ENCODE measurements around the gene ADA. TPM values are rescaled to one million over a fixed set of nuclear protein-coding genes. Genes with fewer than 3 reads are reported as not detected.

The ADA gene
- total RNA-seq, 1 donor from 2014 or later = 5.8 TPM

DNA sequence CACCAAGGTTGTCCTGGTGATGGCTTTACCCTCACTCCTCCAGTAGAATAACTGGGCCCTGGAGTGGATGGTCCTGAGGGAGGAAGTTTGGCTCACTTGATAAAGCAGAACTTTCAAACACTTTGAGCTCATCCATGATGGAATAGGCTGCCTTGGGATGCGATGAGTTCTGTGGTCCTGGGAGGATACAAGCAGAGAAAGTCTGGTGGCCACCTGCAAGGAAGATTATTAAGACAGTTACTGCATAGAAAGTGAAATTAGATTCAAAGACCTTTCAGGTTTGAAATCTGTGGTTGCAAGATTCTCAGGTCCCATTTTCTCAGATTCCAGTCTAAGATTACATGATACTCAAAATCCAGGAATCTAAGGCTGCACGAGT, 43.8 kb upstream of the ADA start:
- H3K4me1 ChIP-seq = peaks cover 22% of the 10 kb centered on the region
- peak overlapping the region; percentile 82 for H3K27ac ChIP-seq
- no peaks in the 10 kb centered on the region for H3K27me3 ChIP-seq
- H3K9me3 ChIP-seq = no peaks in the 10 kb centered on the region
- intact Hi-C loops (cut with DNase I) = no loop called here
- H3K4me3 ChIP-seq = no peak overlapping the region
- ATAC-seq (no peak), DNase-seq (no peak)
- TF ChIP-seq, protein P1, sequence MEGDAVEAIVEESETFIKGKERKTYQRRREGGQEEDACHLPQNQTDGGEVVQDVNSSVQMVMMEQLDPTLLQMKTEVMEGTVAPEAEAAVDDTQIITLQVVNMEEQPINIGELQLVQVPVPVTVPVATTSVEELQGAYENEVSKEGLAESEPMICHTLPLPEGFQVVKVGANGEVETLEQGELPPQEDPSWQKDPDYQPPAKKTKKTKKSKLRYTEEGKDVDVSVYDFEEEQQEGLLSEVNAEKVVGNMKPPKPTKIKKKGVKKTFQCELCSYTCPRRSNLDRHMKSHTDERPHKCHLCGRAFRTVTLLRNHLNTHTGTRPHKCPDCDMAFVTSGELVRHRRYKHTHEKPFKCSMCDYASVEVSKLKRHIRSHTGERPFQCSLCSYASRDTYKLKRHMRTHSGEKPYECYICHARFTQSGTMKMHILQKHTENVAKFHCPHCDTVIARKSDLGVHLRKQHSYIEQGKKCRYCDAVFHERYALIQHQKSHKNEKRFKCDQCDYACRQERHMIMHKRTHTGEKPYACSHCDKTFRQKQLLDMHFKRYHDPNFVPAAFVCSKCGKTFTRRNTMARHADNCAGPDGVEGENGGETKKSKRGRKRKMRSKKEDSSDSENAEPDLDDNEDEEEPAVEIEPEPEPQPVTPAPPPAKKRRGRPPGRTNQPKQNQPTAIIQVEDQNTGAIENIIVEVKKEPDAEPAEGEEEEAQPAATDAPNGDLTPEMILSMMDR (IDR thresholded peaks at IDR 0.05) = no peak
- no peaks in the 10 kb centered on the region for H3K36me3 ChIP-seq

DNA sequence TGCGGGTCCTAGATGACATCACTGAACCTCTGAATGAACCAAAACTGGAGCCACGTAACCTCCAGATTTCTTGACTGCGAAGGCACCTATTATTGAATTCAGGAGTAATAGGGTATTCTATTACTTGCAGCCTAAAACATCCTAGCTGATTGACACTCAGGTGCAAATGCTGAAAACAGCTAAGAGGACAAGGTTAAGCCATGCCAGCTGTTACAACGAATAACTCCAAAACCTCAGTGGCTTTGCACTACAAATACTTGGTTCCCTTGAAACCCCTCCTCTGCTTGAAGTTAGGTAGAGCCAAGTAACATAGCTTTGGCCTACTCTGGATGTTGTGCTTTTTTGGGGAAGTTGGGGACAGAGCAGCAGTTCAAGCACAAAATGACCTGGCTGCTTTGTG, 42.7 kb upstream of the ADA start:
- H3K27me3 ChIP-seq = no peaks in the 10 kb centered on the region
- TF ChIP-seq, protein P1 (IDR thresholded peaks at IDR 0.05) = no peak
- peaks cover 22% of the 10 kb centered on the region for H3K4me1 ChIP-seq
- no peak overlapping the region for H3K4me3 ChIP-seq
- H3K36me3 ChIP-seq = no peaks in the 10 kb centered on the region
- ATAC-seq (no peak), DNase-seq (no peak)
- peak overlapping the region; percentile 82 for H3K27ac ChIP-seq
- intact Hi-C loops (cut with DNase I) = no loop called here
- H3K9me3 ChIP-seq = no peaks in the 10 kb centered on the region

DNA sequence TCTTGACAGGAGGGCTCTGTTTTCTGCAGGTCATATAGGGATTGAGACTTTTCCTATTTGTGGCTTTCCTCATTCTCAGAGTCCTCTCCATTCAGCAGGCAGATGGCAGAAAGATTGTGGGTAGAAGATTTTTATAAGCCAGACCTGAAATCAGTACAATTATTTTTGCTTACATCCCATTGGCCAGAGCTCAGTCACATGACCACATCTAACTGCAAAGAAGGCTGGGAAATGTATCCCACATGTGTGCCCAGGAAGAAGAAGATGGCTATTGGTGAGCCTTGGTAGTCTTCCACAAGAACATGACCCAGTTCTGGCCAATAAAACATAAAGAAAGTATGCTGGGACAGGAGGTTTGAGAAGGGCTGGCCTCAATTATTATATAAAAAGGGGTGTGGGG, 42.1 kb upstream of the ADA start:
- TF ChIP-seq, protein P1 (IDR thresholded peaks at IDR 0.05) = no peak
- no peak for DNase-seq
- Histone ChIP-seq H3K4me1 (peaks cover 22% of the 10 kb centered on the region), H3K9me3 (no peaks in the 10 kb centered on the region), H3K27me3 (no peaks in the 10 kb centered on the region), H3K27ac (peak overlapping the region; percentile 82), H3K4me3 (no peak overlapping the region), H3K36me3 (no peaks in the 10 kb centered on the region)
- intact Hi-C loops (cut with DNase I) = no loop called here
- no peak for ATAC-seq

DNA sequence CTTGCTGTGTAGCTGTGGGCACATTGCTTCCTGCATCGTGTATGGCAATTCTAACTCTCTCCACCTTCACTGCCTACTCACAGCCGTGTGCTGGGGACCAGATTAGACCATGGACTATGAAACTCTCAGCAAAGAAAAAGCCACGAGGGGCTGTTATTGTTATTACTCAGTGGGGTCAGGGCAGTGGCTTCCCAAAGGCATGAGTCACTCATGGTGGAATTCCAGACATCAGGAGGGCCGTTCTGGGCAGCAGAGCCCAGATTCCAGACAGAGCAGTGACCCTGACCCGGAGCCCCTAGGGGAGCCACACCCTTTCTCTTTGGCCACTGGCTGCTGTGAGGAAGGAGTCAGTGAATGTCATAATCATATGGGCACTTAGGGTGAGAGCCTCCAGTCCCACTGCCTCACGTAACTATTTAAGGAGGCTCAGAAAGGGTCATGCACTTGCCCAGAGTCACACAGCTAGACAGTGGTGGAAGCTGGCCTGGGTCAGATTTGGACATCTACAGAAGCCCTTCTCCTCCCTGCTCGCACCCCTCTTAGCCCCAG, 41.5 kb upstream of the ADA start:
- TF ChIP-seq, protein P1 (IDR thresholded peaks at IDR 0.05) = no peak
- Histone ChIP-seq H3K4me3 (no peak overlapping the region), H3K27ac (peak overlapping the region; percentile 82), H3K9me3 (no peaks in the 10 kb centered on the region), H3K36me3 (no peaks in the 10 kb centered on the region), H3K27me3 (no peaks in the 10 kb centered on the region), H3K4me1 (peaks cover 22% of the 10 kb centered on the region)
- ATAC-seq = peak; percentile 80
- intact Hi-C loops (cut with DNase I) = no loop called here
- no peak for DNase-seq

DNA sequence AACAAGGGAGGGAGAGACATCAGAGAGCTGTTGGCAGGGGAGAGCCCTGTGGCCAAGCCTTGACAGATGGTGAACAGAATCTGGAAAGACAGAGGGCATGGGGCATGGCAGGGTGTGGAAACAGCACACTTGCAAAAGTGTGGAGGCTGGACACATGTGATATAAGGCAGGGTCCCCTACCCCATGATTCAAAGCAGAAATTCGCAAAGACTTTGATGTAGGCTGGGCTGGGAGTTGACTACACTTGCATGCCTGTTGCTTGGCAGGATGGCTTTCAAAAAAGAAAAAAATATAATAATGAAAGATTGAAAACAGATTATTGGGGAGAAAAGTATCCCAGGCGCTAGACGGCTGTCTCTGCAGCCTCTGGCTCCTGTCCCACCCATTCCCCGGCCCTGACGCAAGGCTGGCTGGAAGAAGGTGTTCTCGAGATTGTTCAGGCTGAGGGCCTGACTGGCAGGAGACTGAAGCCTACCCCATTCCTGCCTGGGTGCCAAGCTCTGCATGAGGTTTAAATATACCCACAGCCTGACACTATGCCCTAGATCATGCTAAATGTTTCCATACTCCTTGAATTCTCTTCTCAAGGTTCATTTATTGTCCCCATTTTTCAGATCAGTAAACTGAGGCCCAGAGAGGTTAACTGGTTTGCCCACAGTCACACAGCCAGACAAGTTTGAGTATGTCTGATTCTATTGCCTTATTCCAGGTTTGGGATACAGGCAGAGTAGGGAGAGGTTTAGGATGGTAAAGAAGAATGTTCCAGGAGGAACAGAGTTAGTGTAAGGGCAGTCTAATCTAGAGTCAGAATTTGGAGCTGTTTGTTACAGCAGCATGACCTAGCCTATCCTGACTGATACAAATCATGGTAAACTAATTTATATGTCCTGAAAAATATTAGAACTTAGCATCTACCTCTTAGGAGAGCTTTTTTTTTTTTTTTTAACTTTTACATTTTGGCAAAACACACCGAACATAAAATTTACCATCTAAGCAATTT, 40.2 kb upstream of the ADA start:
- Histone ChIP-seq H3K27ac (peak overlapping the region; percentile 70), H3K36me3 (no peaks in the 10 kb centered on the region), H3K4me3 (no peak overlapping the region), H3K9me3 (no peaks in the 10 kb centered on the region), H3K27me3 (no peaks in the 10 kb centered on the region), H3K4me1 (peaks cover 22% of the 10 kb centered on the region)
- ATAC-seq = peak; percentile 51
- intact Hi-C loops (cut with DNase I) = no loop called here
- peak; percentile 73 for DNase-seq
- TF ChIP-seq, protein P1 (IDR thresholded peaks at IDR 0.05) = no peak

Measured in upper lobe of right lung (tissue), 1 donor.